NCI-H2107 (cell line): Measurements from ENCODE around the gene NKX1-1.
"Not testable (repeated sequence)": the region's sequence is repeated elsewhere in the genome, so short reads cannot be mapped to it uniquely, and the experiment has no call there.

ENCODE experiments used
- DNase-seq: peaks from one replicate; lab custom pipeline; 2025; lab: John Stamatoyannopoulos, UW

The NKX1-1 gene

GRCh38 chr4:1406394-1406980, at the start of gene NKX1-1:
NKX1-1 (minus strand) TSS chr4:1406442; CDS start chr4:1406442, 0 bp downstream.
- DNase-seq = no peak

- DNase-seq = no peak
Measured at GRCh38 chr4:1453731-1454130, 47.5 kb upstream of the NKX1-1 start.

- no peak for DNase-seq
Measured at GRCh38 chr4:1452431-1453051, 46.3 kb upstream of the NKX1-1 start.

GRCh38 chr4:1451752-1452122, 45.5 kb upstream of the NKX1-1 start:
- no peak for DNase-seq

GRCh38 chr4:1451106-1451751, 45.0 kb upstream of the NKX1-1 start:
- no peak for DNase-seq

GRCh38 chr4:1449833-1450741, 43.8 kb upstream of the NKX1-1 start:
- no peak for DNase-seq

- DNase-seq = no peak
Measured at GRCh38 chr4:1449475-1449832, 43.2 kb upstream of the NKX1-1 start.

- no peak for DNase-seq
Measured at GRCh38 chr4:1448589-1449420, 42.6 kb upstream of the NKX1-1 start.

- no peak for DNase-seq
Measured at GRCh38 chr4:1447676-1448588, 41.7 kb upstream of the NKX1-1 start.

- no peak for DNase-seq
Measured at GRCh38 chr4:1446502-1447386, 40.5 kb upstream of the NKX1-1 start.

- DNase-seq = no peak
Measured at GRCh38 chr4:1445716-1446445, 39.6 kb upstream of the NKX1-1 start.

GRCh38 chr4:1443688-1444172, 37.5 kb upstream of the NKX1-1 start:
- DNase-seq = not testable (repeated sequence)

GRCh38 chr4:1427010-1427409, 20.8 kb upstream of the NKX1-1 start:
- DNase-seq = no peak

GRCh38 chr4:1421657-1422056, 15.4 kb upstream of the NKX1-1 start:
- DNase-seq = no peak

GRCh38 chr4:1419708-1420107, 13.5 kb upstream of the NKX1-1 start:
- no peak for DNase-seq

GRCh38 chr4:1418494-1419285, 12.4 kb upstream of the NKX1-1 start:
- no peak for DNase-seq

- no peak for DNase-seq
Measured at GRCh38 chr4:1417522-1418390, 11.5 kb upstream of the NKX1-1 start.
